Suppressor macrophage treated with lipopolysaccharide for 4 hours (primary cell): ENCODE results near the gene ACSF2.
"Not testable (repeated sequence)": the region's sequence is repeated elsewhere in the genome, so short reads cannot be mapped to it uniquely, and the experiment has no call there.

ENCODE experiments used
- DNase-seq: peaks from one replicate; pipeline ENCODE4 v3.0.0-alpha.2; 2020

Gene ACSF2, protein sequence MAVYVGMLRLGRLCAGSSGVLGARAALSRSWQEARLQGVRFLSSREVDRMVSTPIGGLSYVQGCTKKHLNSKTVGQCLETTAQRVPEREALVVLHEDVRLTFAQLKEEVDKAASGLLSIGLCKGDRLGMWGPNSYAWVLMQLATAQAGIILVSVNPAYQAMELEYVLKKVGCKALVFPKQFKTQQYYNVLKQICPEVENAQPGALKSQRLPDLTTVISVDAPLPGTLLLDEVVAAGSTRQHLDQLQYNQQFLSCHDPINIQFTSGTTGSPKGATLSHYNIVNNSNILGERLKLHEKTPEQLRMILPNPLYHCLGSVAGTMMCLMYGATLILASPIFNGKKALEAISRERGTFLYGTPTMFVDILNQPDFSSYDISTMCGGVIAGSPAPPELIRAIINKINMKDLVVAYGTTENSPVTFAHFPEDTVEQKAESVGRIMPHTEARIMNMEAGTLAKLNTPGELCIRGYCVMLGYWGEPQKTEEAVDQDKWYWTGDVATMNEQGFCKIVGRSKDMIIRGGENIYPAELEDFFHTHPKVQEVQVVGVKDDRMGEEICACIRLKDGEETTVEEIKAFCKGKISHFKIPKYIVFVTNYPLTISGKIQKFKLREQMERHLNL

DNA sequence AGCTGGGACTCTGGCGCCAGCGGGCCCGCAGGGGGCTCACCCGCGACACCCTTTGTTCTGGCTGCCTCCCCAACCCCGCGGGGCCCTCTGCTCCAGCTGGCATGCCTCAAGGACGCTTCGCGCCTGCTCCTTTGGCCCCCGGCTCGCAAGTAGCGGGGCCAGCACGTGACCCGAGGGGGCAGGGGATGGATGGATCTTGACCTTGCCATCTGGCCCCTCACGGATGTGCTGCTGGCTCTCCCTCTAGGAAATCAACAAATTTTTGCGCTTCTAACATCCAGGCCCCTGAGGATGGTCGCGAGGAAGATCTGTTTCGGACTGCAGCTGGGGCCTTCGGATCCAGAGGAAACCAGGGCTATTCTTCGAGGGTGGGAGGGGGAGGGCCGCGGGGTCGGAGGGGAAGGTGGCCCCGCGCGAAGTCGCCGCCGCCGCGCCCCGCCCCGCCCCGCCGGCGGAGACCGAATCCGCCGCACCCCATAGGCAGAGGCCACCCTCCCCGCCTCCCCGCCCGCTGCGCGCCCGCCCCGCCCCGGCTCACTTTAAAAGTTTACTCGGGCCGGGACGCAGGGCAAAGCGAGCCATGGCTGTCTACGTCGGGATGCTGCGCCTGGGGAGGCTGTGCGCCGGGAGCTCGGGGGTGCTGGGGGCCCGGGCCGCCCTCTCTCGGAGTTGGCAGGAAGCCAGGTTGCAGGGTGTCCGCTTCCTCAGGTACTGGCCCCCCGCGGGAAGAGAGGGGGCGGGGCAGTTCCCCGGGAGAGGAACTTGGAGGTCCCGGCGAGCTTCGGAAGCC, at the start of gene ACSF2:
TSS of gene ACSF2 (plus strand) at position 537 of the 790 bp plus-strand sequence. CDS start at position 581, 44 bp downstream.
- DNase-seq: peak; percentile 72

DNA sequence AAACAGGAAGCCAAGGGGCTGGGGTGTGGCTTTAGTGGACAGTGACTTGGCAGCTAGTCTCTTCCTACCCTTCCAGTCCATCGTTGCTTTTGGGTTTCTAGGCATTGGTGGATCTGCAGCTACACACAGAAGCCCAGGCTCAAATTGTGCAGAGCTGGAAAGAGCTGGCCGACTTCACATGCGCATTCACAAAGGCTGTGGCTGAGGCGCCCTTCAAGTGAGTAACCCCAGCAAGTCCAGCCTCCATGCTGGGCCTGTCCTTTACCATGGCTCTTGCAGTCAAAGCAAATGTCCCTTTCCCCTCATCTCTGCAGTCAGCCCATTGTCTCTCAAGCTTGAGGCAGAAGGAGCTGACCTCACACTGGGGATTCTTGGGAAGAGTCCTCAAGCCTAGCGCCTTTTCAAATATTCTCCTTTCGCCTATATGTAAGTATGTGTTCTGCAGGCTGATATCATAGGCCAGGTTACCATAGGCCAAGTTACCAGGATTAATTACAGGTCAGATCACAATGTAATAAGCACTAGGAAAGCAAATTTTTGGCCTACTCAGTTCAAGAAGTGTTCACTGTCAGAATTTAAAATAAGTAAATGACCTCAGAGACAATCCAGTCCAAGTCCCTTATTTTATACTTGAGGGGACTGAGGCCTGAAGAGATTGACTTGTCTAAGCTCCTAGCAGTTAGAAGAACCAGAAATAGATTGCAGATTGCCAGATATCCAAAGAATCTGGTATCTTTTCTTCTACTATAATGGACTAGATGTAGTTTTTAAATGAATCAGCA, 46.5 kb upstream of the ACSF2 start:
- no peak for DNase-seq

DNA sequence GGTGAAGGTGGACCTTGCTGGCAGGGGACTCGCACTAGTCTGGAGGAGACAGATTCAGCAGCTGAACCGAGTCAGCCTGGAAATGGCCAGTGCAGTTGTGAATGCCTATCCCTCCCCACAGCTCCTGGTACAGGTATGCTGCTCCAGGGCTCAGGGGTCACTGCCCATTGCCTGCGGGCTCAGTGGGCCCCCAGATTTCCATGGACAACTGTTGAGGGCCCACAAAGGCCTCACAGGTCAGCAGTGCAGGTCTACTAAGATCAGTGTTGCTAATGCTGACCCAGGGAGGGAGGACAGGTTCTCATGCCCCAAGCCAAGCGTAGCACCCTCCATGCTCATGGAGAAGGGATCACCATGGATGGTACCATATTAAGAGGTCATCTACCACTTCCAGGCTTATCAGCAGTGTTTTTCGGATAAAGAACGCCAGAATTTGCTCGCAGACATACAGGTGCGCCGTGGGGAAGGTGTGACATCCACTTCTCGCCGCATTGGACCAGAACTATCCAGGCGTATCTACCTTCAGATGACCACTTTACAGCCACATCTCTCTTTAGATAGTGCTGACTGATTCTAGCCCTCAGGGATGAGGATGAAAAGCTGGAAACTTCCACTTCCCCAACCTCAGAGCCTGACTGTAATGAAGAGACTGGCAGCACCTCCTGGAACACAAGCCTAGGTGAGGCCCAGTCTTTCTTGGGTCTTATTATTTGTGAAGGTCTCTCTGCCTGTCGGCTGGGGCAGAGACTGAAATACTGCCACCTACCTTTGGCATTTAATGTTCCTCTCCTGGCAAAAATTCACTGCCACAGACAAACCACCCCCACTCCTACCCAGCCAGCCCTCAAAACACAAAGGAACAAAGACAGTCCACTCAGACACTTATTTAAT, 45.4 kb upstream of the ACSF2 start:
- no peak for DNase-seq

DNA sequence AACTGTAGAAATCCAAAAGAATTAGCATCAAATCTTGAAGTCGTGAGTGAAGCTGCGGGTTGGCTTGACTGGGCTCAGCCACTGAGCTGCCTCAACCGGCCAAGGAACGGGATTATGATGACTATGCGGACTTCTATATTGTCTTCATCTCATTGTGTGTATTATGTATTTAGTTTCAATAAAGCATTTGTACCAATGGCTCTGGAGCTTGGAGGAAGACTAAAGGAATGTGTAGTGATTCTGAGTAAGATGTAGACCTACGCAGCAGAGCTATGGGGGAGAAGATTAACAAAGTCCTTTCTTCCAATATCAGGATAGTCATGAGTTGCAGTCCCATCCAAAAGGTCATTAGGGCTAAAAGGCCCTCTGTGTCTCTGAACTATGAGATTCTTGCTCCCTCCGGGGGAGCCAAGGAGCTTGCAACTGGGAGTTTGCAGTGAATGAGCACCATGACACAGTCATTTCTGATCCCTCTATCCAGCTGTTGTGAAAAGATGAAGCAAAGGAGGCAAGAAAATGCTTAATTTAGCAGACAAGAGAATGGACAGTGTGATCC, 44.7 kb upstream of the ACSF2 start:
- no peak for DNase-seq

DNA sequence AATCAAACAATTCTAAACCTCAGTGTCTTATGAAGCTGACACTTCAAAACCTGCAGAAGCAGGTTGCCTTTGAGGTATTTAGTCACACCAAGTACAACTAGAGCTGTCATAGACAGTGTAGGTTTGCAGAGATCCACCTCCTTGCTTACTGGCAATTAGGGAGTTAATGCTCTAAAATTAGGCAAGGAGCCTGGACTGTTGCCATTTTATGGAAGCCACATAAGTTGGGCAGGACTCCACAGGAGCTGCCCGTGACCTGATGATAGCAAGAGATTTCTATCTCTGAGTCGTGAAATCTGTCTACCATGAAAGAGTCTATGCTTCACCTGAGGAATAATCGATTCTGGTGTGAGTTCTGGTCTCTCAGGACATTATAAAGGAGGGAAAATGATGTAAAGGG, 44.1 kb upstream of the ACSF2 start:
- DNase-seq: no peak

DNA sequence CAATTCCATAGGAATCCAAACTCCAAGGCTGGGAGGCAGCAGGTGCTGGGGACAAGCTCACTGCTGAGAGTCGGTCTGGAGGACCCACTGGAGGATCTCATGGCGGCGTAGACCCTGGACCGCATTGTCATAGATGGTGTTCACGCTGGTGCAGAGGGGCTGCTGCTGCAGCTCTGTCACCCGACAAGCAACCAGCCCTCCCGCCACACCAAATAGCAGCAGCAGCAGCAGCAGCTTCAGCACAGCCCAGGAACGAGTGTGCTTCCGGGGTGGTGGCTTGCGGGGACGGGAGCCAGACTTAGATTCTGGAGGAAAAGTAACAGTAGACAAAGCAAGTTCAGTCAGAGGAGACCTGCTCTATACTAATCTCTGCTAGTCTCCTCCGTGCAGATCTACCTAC, 43.1 kb upstream of the ACSF2 start:
- no peak for DNase-seq

- DNase-seq: no peak
Measured at GRCh38 chr17:50386510-50386909, 39.5 kb upstream of the ACSF2 start.

DNA sequence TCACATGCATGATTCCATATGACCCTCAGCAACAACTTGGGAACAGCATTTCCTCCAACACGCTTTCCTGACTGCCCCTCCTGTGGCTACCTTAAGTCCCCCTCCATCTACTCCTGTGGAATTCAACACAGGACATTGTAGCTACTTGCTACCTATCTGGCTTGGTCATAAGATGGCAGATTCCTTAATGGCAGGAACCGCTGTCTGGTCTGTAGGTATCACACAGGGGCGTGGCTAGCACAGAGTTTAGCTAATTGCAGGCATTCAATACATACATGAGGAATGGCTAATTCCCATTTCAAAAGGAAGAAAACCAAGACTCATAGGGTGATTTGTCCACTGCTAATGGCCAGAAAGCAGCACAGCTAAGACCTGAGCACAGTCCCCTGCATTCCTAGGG, 37.3 kb upstream of the ACSF2 start:
- no peak for DNase-seq

- DNase-seq: no peak
Measured at GRCh38 chr17:50389534-50389933, 36.5 kb upstream of the ACSF2 start.

DNA sequence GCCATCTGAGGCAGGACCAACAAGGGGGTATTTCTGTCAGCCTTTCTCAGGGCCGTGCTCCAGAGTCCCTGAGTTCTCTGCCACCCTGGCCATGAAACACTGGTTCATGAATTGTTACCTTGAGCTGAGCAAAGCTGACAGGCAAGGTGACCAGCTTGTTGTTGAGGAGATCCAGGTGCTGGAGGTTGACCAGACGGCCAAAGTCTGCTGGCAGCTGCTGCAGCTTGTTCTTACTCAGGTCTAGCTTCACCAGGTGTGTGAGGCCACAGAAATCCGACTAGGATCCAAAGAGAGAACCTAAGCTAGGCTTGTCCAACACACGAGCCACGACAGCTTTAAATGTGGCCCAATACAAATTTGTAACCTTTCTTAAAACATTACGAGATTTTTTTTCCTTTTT, 33.4 kb upstream of the ACSF2 start:
- DNase-seq: no peak

DNA sequence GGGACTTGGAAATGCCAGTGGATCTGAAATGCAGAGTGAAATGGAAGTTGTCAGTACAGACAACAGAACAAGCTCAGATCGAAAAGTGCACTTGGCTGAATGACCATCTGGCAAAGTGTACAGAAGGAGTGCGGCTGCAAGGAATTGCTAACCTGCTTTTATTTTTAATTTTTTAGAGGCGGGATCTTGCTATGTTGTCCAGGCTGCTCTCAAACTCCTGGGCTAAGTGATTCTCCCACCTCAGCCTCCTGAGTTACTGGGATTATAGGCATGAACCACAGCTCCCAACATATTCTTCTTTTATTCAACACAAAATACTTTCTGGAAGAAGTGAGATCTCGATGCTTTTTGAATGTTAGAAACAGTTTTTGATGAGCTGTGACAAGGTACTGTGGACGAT, 32.3 kb upstream of the ACSF2 start:
- no peak for DNase-seq

- no peak for DNase-seq
Measured at GRCh38 chr17:50394711-50395110, 31.3 kb upstream of the ACSF2 start.

- DNase-seq: peak; percentile 61
Measured at GRCh38 chr17:50396261-50397110, 29.5 kb upstream of the ACSF2 start.

DNA sequence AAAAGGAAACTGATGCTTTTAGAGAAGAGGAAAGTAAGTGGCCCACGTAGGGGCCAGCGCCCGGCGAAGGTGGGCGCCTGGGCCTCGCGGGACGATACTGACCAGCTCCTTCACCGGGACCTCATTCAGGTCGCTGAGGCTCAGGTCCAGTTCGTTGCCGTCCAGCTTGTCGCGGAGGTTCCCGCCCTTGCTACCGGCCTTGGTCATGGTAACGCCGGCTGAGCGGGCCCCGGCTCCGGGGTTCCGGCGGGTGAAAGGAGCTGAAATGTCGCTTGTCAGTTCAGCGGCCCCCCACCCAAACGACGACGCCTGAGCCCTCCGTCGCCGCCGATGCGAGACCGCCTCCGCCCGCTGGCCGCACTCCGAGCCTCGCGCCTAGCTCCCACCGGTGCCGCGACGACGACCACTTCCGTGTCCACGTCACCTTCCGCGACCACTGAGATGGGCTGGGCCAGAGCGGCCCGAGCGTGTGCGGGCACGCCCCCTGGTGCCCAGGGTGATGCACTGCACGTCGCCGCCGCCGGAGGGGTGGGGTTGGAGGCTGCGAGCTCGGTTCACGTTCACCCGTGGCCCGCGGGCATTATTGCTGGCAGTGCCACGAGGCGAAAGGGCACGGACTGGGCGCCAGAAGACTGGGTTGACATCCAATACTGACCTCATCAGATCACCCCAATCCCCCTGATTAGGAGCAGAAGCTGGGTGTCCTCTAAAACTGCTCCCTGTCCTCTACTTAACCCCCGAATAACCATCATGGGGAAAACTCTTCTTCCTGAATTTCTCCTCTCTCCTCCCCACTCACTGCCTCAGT, 28.7 kb upstream of the ACSF2 start, which contains the start of gene LRRC59:
TSS of gene LRRC59 (minus strand) at position 413 of the 808 bp plus-strand sequence. CDS start at position 207, 206 bp downstream.
- DNase-seq: peak; percentile 89

DNA sequence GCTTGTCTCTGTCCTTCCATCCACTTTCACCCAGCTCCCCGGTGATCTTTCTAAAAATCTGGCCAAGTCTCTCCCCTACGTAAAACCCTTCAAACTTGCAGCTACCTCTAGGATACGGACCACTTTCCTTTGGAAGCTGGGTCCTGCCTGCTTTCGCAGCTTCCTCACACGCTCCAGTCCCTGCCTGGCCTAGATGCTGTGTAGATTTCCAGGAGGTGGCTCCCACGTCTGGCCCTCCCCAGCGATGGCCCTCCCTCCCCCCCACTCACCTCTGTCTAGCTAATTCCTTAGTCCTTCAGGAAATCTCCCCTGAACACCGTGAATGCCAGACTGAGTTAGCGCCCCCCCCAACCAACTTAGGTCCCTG, 28.1 kb upstream of the ACSF2 start:
- DNase-seq: no peak

- not testable (repeated sequence) for DNase-seq
Measured at GRCh38 chr17:50398672-50399071, 27.3 kb upstream of the ACSF2 start.

DNA sequence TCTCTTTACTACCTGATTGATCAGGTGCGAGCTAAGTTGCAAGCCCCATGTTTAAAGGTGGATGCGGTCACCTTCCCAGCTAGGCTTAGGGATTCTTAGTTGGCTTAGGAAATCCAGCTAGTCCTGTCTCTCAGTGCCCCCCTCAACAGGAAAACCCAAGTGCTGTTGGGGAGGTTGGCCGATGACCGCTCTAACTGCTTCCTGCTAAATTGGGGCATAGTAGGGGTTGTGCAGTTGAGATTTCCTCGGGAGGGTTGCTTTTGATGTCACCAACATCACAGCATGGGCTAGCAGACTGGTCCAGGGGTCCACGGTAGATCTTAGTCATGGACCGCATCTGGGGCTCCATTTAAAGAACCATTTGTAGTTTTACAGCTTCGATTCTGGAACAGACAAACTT, 26.4 kb upstream of the ACSF2 start:
- DNase-seq: not testable (repeated sequence)

DNA sequence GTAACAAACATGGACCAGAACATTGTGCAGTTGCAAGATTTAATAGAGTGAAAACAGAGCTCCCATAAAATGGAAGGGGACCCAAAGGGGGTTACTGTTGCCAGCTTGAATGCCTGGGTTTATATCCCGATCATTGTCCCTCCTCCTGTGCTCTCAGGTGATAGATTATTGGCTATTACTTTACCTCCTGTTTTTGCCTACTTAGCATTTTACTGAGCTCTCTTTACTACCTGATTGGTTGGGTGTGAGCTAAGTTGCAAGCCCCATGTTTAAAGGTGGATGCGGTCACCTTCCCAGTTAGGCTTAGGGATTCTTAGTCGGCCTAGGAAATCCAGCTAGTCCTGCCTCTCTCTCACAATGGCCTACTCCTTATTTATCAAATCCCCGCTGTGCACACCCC, 20.7 kb upstream of the ACSF2 start:
- DNase-seq: not testable (repeated sequence)

- no peak for DNase-seq
Measured at GRCh38 chr17:50406578-50406977, 19.4 kb upstream of the ACSF2 start.

DNA sequence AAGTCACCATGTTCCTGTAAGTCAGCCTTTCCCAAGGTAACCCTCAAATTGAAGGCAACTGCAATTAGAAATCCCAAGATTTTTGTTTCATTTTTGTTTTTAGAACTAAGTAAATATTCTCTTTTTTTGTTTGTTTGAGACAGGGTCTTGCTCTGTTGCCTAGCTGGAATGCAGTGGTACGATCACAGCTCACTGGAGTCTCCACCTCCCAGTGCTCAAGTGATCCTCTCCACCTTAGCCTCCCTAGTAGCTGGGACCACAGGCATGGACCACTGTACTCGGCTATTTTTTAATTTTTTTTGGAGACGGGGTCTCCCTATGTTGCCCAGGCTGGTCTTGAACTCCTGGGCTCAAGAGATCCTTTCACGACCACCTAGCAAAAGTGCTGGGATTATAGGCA, 18.1 kb upstream of the ACSF2 start:
- DNase-seq: no peak
